Skeletal muscle satellite cell (primary cell): ENCODE results near the gene XPO4.
"Not testable (repeated sequence)": the region's sequence is repeated elsewhere in the genome, so short reads cannot be mapped to it uniquely, and the experiment has no call there.

Source experiments
- H3K27me3 ChIP-seq: 2 replicates; pipeline ENCODE4 v1.7.0; 2013; ENCODE audit warnings: low read length; ENCODE audit not compliant: control insufficient read depth, insufficient read depth
- H3K36me3 ChIP-seq: 2 replicates; pipeline ENCODE4 v1.7.0; 2013; ENCODE audit warnings: mild to moderate bottlenecking, control low read depth, low read length; ENCODE audit not compliant: insufficient read depth
- H3K4me1 ChIP-seq: 2 replicates; pipeline ENCODE4 v1.7.0; 2013; ENCODE audit warnings: low read length; ENCODE audit not compliant: control insufficient read depth, insufficient read depth
- H3K4me2 ChIP-seq: 2 replicates; pipeline ENCODE4 v1.7.0; 2013; ENCODE audit warnings: mild to moderate bottlenecking, low read length
- H3K4me3 ChIP-seq: 2 replicates; pipeline ENCODE4 v1.7.0; 2013; ENCODE audit warnings: low read length
- H3K9ac ChIP-seq: 2 replicates; pipeline ENCODE4 v1.7.0; 2013; ENCODE audit warnings: mild to moderate bottlenecking, low read depth, low read length, moderate library complexity
- H3K9me3 ChIP-seq: replicated peaks from 2 replicates; pipeline ENCODE4 v1.7.0; 2013; ENCODE audit warnings: mild to moderate bottlenecking, control low read depth, low read length

The XPO4 gene

GRCh38 chr13:20749377-20749776, 153.2 kb downstream of the XPO4 start:
- no peak overlapping the region for H3K4me3 ChIP-seq
- no peak overlapping the region for H3K4me2 ChIP-seq
- no peaks in the 10 kb centered on the region for H3K4me1 ChIP-seq
- H3K9me3 ChIP-seq: peaks cover 9% of the 10 kb centered on the region
- H3K36me3 ChIP-seq: peaks cover 7% of the 10 kb centered on the region
- H3K27me3 ChIP-seq: no peaks in the 10 kb centered on the region
- H3K9ac ChIP-seq: no peak overlapping the region

DNA sequence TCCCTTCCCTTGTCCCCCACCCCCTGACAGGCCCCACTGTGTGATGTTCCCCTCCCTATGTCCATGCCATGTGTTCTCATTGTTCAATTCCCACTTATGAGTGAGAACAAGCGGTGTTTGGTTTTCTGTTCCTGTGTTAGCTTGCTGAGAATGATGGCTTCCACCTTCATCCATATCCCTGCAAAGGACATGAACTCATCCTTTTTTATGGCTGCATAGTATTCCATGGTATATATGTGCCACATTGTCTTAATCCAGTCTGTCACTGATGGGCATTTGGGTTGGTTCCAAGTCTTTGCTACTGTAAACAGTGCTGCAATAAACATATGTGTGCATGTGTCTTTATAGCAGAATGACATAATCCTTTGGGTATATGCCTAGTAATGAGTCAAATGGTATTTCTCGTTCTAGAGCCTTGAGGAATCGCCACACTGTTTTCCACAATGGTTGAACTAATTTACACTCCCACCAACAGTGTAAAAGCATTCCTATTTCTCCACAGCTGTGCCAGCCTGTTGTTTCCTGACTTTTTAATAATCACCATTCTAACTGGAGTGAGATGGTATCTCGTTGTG, 158.6 kb downstream of the XPO4 start:
- not testable (repeated sequence) for H3K4me2 ChIP-seq, H3K4me3 ChIP-seq, H3K9me3 ChIP-seq, H3K9ac ChIP-seq, H3K27me3 ChIP-seq, H3K4me1 ChIP-seq, H3K36me3 ChIP-seq

GRCh38 chr13:20740021-20740420, 162.5 kb downstream of the XPO4 start:
- Histone ChIP-seq H3K27me3 (no peaks in the 10 kb centered on the region), H3K4me1 (no peaks in the 10 kb centered on the region), H3K36me3 (no peaks in the 10 kb centered on the region), H3K9ac (no peak overlapping the region), H3K4me3 (no peak overlapping the region), H3K9me3 (no peaks in the 10 kb centered on the region), H3K4me2 (no peak overlapping the region)

DNA sequence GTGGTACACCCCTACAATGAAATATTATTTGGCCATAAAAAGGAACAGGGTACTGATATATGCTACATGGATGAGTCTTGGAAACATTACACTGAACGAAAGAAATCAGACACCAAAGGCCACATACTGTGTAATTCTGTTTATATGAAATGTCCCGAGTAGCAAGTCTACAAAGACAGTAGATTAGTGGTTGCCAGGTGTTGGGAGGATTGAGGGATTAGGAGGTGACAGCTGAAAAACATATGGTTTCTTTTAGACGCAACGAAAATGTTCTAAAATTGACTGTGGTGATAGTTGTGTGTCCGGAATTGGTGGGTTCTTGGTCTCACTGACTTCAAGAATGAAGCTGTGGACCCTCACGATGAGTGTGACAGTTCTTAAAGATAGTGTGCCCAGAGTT, 163.9 kb downstream of the XPO4 start:
- Histone ChIP-seq H3K36me3 (no peaks in the 10 kb centered on the region), H3K4me3 (no peak overlapping the region), H3K4me1 (no peaks in the 10 kb centered on the region), H3K27me3 (no peaks in the 10 kb centered on the region), H3K9me3 (no peaks in the 10 kb centered on the region), H3K4me2 (no peak overlapping the region), H3K9ac (no peak overlapping the region)

GRCh38 chr13:20729633-20730585, 172.6 kb downstream of the XPO4 start:
- Histone ChIP-seq H3K4me2 (no peak overlapping the region), H3K4me3 (no peak overlapping the region), H3K27me3 (no peaks in the 10 kb centered on the region), H3K4me1 (peaks cover 6% of the 10 kb centered on the region), H3K36me3 (no peaks in the 10 kb centered on the region), H3K9ac (no peak overlapping the region), H3K9me3 (no peaks in the 10 kb centered on the region)

- H3K4me2 ChIP-seq: peak overlapping the region; percentile 1
- peaks cover 6% of the 10 kb centered on the region for H3K4me1 ChIP-seq
- H3K9me3 ChIP-seq: no peaks in the 10 kb centered on the region
- H3K9ac ChIP-seq: no peak overlapping the region
- H3K4me3 ChIP-seq: no peak overlapping the region
- no peaks in the 10 kb centered on the region for H3K36me3 ChIP-seq
- no peaks in the 10 kb centered on the region for H3K27me3 ChIP-seq
Measured at GRCh38 chr13:20728579-20729311, 173.8 kb downstream of the XPO4 start.

GRCh38 chr13:20727856-20728255, 174.7 kb downstream of the XPO4 start:
- H3K9me3 ChIP-seq: no peaks in the 10 kb centered on the region
- peaks cover 6% of the 10 kb centered on the region for H3K4me1 ChIP-seq
- H3K27me3 ChIP-seq: no peaks in the 10 kb centered on the region
- H3K36me3 ChIP-seq: no peaks in the 10 kb centered on the region
- no peak overlapping the region for H3K9ac ChIP-seq
- no peak overlapping the region for H3K4me2 ChIP-seq
- no peak overlapping the region for H3K4me3 ChIP-seq
